ENCODE results near the gene IKBIP.
"Not testable (repeated sequence)": the region's sequence is repeated elsewhere in the genome, so short reads cannot be mapped to it uniquely, and the experiment has no call there.

Gene IKBIP

DNA sequence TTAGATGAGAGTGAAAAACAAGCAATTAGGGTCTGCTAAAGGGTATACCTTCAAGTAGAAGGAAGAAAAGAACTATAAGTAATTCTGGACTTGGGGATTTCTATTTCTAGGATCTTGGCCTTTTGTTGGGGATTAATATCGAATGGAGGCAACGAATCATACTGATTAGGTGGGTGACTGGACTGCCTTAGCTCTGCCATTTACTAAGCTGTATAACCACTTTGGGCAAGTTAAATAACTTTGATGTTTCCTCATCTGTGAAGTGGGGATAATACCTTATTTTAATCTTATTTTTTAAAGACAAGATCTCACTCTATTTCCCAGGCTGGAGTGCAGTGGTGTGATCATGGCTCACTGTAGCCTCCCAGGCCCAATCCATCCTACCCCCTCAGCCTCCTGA lies 6.6 kb downstream of the IKBIP start:
- DNase-seq (ENCODE audit: low read depth, low spot score), result no peak

DNA sequence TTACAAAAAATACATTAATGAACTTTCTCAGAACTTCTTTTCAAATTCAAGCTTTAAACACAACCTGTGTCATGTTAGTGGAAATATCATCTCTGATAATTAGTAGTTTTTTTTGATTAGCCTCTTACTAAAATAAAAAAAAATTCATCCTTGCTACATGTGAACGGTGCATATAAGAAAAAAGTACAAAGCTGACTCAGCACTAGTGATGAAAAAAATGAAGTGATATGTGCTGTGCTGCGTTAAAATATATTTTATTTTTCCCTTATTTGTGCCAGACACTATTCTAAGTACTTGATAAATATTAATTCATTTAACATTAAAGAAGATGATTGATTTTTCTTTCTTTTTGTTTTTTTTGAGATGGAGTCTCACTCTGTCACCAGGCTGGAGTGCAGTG lies 7.5 kb downstream of the IKBIP start:
- no peak for DNase-seq (ENCODE audit: low read depth, low spot score)

DNA sequence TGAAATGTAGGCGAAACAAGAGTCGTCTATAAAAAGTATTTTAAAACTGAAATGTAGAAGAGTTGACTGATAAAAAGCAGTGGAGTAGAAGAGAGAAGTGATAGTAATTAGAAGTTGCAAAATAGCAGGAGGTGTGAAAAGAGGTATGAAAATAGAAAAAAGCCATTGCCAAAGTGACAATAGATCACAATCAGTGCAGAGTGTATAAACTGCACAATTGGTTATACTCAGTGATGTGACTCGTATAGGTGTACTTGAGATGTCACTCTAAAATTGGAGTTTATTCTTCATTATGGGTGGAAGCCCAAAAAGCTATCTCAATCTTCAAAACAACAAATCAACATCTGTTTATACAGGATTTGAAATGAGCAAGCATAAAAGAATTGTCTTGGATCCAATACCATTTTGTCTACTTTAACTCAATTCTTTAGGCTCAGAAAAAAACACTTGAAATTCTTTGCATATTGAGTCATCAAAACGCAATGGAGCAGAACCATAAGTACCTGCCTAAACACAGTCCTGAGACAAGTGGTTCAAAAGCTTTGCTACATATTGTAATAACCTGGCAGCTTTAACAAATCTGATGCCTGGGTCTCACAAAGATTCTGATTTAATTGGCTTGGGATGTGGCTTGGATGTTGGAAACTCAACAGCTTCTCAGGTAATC lies 8.8 kb downstream of the IKBIP start:
- no peak for DNase-seq (ENCODE audit: low read depth, low spot score)

DNA sequence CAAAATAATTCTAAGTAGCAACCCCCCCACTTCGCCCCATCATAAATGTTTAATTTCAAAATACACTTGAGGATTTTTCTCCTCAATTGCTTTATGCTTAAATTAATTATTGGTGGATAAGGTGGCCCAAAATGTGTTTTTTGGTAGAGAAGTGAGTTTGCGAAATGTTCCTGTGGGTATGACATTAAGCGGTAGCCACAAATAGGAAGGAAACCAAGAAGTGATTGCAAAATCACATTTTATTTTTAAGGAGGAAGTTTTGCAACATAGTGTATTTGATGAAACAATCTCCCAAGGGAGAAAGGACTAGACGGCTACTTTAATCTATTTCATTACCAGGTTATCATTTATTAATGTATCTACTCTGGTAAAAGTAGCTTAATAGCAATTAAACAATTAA lies 25.6 kb downstream of the IKBIP start:
- DNase-seq (ENCODE audit: low read depth, low spot score), result no peak

DNA sequence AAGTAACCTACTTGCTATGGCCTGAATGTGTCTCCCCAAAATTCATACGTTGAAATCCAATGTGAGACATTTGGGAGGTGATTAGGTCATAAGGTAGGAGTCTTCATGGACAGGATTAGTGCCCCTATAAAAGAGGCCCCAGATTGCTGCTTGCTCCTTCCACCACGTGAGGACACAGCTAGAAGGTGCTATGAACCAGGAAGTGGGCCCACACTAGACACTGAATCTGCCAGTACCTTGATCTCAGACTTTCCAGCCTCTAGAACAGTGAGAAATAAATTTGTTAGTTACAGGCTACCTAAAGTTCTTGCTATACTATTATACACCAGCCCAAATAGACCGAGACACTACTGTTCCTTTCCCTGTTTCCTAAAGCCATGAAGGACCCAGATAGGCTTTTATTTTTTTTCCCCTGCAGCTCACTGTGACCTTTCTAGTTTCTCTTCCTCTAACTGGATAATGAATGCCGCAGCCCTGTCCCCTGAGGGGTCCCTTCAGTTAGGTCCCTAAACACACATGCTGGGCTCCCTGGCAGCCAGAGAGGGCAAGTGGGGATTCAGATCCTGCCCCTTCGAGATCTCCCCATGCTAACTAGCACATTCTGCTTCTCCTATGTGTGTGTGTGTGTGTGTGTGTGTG lies 31.8 kb downstream of the IKBIP start:
- DNase-seq (ENCODE audit: low read depth, low spot score), result no peak

DNA sequence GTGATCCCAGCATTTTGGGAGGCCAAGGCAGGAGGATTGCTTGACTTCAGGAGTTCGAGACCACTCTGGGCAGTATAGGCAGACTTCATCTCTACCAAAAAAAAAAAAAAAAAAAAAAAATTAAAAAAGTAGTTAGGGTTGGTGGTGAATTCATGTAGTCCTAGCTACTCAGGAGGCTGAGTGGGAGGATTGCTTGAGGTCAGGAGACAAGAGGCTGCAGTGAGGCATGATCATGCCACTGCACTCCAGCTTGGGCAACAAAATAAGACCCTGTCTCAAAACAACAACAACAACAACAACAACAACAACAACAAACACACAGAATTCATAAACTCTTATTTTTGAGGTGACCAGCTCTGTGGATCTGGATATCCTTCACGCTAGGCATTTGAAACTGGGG lies 34.0 kb downstream of the IKBIP start:
- no peak for DNase-seq (ENCODE audit: low read depth, low spot score)

DNA sequence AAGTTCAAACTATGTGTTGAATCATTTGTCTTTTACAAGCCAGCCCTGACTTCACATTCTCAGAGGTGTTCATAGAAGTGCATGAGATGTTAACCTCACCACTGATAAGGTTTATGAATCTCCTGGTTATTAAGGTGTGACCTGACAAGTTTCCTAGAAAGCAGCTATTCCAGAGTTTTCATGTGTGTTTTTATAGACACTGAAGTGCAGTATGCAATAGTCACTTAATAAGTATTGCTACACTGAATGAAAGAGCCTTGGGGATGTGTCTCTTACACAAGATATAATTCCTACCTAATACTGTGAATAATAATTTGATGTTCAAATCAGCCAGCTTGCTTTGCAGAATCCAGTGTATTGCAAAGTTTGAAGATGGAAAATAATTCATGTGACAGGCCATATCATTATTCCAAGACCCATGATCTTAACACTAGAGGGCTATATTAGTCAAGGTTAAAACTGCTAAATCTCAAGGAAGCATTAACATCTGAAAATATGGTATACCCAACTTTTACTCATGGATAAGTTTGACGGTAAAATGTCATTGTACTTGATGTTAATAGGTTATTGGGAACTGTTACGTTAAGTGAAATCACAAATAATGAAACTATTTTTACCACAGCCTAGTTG lies 38.1 kb downstream of the IKBIP start:
- no peak for DNase-seq (ENCODE audit: low read depth, low spot score)

DNA sequence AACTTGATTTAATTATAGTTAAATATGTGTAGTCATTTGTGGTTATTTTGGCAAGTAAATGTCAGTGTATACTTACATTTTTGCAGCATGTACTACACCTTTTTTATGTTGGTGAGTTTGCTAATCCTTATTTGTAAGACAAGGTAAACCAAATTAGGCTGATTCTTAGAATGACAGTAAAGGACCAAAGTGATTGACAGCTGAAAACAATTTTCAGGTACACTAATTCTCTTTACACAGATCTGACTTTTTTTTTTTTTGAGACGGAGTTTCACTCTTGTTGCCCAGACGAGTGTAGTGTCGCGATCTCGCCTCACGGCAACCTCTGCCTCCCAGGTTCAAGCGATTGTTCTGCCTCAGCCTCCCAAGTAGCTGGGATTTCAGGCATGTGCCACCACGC lies 42.7 kb downstream of the IKBIP start:
- no peak for DNase-seq (ENCODE audit: low read depth, low spot score)

DNA sequence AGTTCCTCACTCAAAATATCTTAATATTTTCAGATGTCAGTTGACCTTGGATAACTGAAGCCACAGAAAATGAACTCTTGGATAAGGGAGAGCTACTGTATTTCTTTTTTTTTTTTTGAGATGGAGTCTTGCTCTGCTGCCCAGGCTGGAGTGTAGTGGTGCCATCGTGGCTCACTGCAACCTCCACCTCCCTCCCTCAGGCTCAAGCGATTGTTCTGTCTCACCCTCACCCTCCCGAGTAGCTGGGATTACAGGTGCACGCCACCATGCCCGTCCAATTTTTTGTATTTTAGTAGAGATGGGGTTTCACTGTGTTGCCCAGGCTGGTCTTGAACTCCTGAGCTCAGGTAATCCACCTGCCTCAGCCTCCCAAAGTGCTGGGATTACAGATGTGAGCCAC lies 47.3 kb downstream of the IKBIP start:
- not testable (repeated sequence) for DNase-seq (ENCODE audit: low read depth, low spot score)

DNA sequence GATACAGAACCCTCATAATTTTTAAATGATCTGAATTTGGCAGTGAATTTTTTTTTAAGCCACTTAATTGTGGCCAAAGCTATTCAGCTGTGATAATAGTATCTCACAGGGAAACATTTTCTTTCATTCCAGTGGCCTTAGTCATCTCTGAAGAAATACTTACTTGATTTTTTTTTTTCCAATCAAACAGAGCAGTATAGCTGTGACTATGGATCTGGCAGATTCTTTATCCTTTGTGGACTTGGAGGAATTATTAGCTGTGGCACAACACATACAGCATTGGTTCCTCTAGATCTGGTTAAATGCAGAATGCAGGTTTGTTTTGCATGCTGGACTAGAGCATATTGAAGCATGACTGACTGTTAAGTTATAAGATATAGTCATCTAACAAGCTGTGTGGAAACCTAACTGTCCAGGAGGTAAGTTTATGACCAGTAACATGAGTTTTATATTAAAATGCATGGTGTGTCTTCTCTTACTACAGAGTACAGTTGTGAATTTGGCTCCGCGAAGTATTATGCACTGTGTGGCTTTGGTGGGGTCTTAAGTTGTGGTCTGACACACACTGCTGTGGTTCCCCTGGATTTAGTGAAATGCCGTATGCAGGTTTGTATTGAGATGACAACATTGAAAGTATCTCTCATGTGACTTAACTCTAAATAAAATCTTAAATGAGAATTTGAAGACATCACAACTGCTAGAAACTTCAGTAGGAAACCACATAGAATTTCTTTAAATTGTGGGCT lies 49.2 kb downstream of the IKBIP start:
- DNase-seq (ENCODE audit: low read depth, low spot score), result no peak

DNA sequence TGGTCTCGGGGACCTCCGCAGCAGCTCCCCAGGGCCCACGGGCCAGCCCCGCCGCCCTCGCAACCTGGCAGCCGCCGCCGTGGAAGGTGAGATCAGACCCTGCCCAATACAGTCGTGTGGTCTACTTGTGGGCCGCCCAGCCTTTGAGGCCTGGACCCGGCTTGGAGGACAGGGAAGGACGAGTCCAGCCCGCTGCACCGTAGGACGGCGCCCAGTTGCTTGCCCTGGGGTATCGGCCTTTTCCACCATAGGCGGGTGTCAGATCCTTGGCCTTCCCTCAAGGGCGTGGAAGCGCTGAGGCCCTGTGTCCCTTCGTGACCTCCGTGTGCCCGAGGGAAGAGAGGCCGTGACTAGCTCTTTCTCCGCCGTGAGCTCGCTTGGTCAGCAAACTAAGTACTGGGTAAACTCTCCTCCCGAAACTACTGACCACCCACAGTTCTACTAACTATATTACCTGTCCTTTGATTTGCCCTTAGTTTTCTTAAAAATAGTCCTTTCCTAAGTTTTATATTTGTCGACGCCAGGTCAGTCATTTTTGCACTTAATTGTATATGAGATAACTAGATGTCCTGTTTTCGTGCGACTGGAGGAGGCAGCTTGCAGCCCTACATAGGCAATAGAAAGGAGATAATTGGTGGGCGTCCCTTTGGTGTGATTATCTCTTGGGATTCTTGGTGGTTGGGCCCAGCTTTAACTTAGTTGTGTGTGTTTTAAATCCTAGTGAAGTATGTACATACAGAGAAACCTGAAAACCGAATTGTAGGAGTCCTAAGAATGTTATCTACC lies 50.3 kb downstream of the IKBIP start:
- no peak for DNase-seq (ENCODE audit: low read depth, low spot score)

DNA sequence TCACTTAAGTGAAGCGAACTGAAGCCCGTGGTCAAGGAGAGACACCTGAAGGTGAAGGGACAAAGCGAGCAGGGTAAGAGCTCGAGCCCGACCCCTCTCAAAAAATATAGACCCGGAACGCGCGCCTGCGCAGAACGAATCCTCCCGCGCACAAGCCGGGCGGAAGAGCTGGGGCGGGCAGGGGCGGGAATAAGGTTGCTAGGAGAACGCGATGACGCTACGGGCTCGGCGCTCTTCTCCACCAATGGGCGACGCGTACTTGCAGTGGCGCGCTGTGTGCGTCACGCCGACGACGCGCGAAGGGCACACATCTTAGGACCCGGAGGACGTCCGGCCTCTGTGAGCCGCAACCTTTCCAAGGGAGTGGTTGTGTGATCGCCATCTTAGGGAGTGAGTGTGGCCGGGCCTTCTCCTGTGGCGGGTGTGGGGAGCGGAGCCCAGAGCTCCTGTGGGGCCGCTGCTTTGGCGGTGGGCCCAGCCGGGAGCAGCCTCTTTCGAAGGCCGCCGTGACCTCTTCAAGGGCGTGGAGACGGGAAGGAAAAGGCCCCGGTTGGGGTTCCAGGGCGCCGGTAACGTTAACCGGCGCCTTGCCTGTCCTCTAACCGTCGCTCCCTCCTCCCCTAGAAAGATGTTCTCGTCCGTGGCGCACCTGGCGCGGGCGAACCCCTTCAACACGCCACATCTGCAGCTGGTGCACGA lies 51.1 kb downstream of the IKBIP start, which contains the start of gene SLC25A3:
Gene SLC25A3, plus strand, starts transcription at position 336 of the 699 bp plus-strand sequence. Its CDS starts 293 bp downstream, at position 629.
- peak; percentile 86 for DNase-seq (ENCODE audit: low read depth, low spot score)

DNA sequence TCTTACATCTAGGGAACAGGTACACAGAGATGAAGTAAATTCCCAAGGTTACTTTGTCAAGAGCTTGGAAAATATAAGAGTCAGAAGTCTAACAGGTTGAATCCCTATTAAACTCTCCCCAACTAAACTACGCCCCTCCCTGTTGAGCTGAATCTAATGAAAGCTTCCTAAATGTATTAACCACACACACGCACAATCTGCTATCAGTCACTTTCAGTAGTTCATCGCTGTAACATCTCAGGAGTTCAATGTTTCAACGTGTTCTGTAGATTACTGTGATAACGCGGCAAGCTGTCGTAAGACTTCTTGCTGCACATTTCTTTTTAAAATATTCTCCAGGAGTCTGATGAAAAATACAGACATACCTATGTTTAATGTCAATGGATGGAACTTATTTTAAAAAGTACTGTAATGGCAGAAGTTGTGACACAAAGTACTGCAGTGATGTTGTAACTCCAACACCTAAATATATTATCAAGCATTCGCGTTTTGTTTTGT lies 51.7 kb downstream of the IKBIP start:
- no peak for DNase-seq (ENCODE audit: low read depth, low spot score)

DNA sequence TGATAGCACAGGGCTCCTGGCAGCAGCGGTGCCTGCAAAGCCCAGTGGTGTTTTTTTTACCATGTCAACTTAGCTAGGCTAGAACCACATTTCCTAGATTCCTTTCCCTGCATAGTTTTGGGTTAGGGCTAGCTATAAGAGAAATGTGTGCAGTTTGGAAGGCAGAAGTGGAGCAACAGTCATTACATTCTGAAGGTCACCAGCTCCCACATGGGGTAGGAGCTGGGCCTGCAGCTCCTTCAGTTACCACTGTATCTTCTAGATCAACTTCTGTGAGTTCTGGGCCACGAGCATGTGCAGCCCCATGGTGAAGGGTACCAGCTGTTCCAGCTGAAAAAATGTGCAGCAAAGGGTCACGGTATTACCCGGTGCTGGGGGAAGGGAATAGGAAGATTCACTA lies 53.4 kb downstream of the IKBIP start:
- no peak for DNase-seq (ENCODE audit: low read depth, low spot score)

DNA sequence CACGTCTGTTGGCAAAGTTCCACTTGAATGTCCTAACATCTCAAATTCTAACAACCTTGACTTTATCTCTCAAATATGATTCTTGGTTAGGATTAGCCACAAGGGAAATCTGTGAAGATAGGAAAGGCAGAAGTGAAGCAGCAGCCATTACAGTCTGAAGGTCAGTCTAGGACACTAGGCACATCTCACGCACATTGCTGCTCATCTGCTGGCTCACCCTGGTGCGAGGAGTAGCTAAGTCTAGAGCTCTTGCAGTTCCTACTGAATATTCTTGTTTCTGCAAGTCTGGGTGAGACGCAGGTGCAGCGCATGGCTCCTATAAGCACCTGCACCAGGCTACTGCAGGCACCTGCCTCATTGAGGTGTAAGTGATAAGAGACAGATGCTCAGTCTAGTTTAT lies 57.5 kb downstream of the IKBIP start:
- DNase-seq (ENCODE audit: low read depth, low spot score), result no peak

DNA sequence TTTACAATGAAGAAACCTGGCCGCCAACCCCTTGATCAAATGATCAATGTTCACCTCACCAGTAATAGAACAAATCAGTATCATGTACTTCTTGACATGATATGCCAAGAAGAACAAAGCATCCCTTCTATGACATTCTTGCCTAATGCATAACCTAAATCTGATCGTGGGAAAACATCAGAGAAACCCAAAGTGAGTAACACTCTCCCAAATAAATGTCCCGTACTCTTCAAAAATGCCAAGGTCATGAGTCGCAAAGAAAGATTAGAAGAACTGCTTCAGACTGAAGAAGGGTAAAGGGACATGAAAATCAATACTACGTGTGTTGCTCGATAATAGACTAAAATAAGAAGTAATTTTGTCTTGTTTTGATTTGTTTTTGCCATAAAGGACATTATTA lies 62.5 kb downstream of the IKBIP start:
- no peak for DNase-seq (ENCODE audit: low read depth, low spot score)

DNA sequence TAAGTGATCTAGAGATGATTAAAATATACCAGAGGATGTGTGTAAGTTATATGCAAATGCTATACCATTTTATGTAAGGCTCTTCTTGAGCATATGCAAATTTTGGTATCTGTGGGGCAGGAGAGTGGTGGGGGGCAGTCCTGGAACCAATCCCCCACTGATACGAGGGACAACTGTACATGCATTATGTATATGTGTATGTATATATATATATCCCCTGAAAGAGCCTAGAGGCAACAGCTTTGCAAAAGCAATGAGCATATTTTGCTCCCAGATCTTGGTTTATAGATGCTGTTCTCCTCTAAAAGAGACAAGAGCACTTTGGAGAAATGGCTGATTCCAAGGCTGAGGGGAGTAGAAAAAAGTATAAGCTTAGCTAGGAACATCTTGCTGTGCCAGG lies 63.5 kb downstream of the IKBIP start:
- DNase-seq (ENCODE audit: low read depth, low spot score), result no peak

DNA sequence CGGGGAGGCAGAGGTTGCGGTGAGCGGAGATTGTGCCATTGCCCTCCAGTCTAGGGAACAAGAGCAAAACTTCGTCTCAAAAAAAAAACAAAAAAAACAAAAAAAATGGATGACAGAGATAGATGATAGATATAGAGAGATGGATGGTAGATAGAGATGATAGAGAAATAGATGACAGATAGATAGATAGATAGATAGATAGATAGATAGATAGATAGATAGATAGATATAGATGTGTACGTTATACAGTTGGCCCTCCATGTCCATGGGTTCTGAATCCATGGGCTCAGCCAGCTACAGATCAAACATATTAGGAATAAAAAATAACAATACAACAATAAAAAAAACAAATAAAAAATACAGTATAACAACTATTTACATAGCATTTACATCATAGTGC lies 63.9 kb downstream of the IKBIP start:
- no peak for DNase-seq (ENCODE audit: low read depth, low spot score)

DNA sequence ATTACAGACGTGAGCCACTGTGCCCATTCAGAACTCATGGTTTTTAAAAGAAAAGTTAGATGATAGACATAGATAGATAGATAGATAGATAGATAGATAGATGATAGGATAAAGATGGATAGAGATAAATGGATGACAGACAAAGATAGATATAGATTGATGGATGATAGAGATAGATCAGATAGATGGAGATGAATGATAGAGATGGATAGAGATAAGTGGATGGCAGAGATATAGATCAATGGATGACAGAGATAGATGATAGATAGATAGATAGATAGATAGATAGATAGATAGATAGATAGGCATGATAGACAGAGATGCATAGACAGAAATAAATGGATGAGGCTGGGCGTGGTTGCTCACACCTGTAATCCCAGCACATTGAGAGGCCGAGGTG lies 64.8 kb downstream of the IKBIP start:
- no peak for DNase-seq (ENCODE audit: low read depth, low spot score)

DNA sequence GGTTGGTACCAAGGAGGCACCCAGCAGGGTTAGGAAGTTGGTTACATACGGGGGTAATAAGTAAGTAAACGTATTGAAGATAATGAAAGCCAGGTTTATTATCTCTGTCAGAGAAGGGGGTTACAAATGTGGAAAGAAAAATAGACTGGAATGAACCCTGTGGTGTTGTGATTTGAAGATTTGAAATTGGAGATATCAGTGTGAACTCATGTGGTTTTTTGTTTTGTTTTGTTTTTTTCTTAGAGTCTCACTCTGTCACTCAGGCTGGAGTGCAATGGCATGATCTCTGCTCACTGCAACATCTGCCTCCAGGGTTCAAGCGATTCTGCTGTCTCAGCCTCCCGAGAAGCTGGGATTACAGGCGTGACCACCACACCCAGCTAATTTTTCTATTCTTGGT lies 65.2 kb downstream of the IKBIP start:
- no peak for DNase-seq (ENCODE audit: low read depth, low spot score)

DNA sequence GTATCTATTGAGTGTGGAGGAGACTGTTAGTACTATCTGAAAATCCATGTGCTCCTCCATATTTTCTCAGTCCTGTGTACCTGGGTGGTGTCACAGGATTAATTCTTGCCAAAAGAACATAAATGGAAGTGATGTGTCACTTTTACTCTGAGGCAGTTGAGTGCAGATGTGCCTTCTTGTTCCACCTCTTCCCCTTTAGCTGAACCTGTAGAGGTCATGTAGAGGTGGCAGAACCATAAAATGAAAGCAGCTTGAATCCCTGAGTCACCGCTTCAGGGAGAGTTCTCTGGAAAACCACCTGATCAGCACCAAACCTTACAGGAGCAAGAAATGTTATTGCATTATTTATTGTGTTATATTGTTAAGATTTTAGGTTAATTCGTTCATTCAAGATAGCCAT lies 65.8 kb downstream of the IKBIP start:
- no peak for DNase-seq (ENCODE audit: low read depth, low spot score)

Measured in iPS DF 19.7 (cell line).